ENCODE data around the gene FSHR. TPM values are rescaled to one million over a fixed set of nuclear protein-coding genes. Genes with fewer than 3 reads are reported as not detected.

Gene FSHR
- total and polyA plus RNA-seq, 12 donors, result 0.17 to 0.47 (median 0.21) TPM; not detected in 6

DNA sequence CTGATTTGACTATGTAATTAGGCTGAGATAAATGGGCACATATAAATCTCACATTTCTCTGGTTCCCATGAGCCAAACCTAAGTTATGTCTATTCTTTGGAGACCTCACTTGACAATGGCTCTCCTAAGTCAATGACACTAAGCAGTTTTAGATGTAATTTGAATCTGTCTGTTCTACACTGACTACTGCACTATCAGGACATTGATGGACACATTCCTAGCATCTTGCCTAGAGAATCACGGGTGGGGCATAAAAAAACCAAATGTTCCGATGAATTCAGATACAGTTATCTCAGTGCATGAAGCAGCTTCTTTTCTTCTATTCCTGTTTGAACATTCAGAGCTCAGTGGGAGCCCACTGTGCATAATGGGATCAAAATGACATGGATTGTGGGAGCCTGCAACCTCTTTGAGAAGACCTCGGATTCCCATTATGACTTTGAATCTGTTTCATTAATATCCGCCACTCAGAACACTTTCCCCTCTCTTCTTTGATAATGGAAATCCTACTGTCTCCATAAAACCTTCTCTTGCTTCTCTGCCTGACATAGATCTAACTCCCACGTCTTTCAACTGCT, 110.8 kb downstream of the FSHR start:
- intact Hi-C loops (cut with DNase I), result no loop called here
- TF ChIP-seq, protein P1, sequence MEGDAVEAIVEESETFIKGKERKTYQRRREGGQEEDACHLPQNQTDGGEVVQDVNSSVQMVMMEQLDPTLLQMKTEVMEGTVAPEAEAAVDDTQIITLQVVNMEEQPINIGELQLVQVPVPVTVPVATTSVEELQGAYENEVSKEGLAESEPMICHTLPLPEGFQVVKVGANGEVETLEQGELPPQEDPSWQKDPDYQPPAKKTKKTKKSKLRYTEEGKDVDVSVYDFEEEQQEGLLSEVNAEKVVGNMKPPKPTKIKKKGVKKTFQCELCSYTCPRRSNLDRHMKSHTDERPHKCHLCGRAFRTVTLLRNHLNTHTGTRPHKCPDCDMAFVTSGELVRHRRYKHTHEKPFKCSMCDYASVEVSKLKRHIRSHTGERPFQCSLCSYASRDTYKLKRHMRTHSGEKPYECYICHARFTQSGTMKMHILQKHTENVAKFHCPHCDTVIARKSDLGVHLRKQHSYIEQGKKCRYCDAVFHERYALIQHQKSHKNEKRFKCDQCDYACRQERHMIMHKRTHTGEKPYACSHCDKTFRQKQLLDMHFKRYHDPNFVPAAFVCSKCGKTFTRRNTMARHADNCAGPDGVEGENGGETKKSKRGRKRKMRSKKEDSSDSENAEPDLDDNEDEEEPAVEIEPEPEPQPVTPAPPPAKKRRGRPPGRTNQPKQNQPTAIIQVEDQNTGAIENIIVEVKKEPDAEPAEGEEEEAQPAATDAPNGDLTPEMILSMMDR (IDR thresholded peaks at IDR 0.05), result no peak
- no peak for DNase-seq
- 55 to 69% methylated on average over 5 of the region's 5 CpGs for WGBS, 2 donors
- Histone ChIP-seq H3K27ac (no peak overlapping the region), H3K36me3 (no peaks in the 10 kb centered on the region), H3K9me3 (no peaks in the 10 kb centered on the region), H3K4me1 (no peaks in the 10 kb centered on the region), H3K27me3 (peaks cover 0 to 6% (median 0%) of the 10 kb centered on the region in 7 donors), H3K4me3 (no peak overlapping the region)
- ATAC-seq, result no peak

DNA sequence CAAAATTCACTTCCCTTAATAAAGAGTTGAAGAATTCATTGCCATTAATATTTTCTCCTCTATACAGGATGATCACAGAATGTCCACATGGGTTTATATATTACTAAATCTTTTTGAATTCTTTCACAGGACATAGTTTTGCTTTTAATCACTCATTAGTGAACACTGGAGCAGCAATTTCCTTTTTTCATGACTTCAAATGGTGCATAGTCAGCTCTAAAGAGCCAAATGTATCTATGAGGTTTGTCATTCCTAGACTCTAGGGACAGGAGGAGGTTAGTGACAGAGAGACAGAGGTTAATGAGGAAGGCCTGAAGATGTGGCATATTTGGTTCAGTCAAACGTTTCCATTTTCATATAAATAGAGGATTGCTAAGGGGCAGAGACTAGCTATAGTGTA, 111.8 kb downstream of the FSHR start:
- TF ChIP-seq, protein P1 (IDR thresholded peaks at IDR 0.05), result no peak
- intact Hi-C loops (cut with DNase I), result no loop called here
- DNase-seq, result no peak
- Histone ChIP-seq H3K9me3 (no peaks in the 10 kb centered on the region), H3K4me1 (no peaks in the 10 kb centered on the region), H3K36me3 (no peaks in the 10 kb centered on the region), H3K4me3 (no peak overlapping the region), H3K27me3 (peaks cover 0 to 2% (median 0%) of the 10 kb centered on the region in 7 donors), H3K27ac (no peak overlapping the region)
- 47 to 68% methylated on average over 1 of the region's 1 CpG for WGBS, 2 donors
- ATAC-seq, result no peak

DNA sequence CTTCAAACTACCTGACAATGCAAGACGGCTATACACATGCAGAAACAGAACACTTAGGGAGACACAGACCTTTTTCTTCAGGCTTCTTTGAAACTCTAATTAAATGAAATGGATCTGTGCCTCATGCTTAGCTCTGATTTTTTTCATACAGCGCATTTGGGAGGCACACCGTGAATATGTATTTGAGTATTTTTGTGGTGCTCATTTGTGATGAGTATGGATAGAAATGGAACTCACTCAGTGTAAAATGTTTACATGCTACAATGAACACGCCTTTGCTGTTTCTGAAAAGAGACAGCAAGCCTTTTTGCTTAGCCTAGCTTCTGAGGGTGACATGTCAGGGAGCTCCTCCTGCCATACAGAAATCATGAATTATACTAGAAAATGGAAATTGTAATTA, 113.3 kb downstream of the FSHR start:
- Histone ChIP-seq H3K4me3 (no peak overlapping the region), H3K27me3 (no peaks in the 10 kb centered on the region), H3K27ac (no peak overlapping the region), H3K9me3 (no peaks in the 10 kb centered on the region), H3K4me1 (no peaks in the 10 kb centered on the region), H3K36me3 (no peaks in the 10 kb centered on the region)
- DNase-seq, result no peak
- 88 to 91% methylated on average over 4 of the region's 4 CpGs for WGBS, 2 donors
- intact Hi-C loops (cut with DNase I), result no loop called here
- ATAC-seq, result no peak
- TF ChIP-seq, protein P1 (IDR thresholded peaks at IDR 0.05), result no peak

DNA sequence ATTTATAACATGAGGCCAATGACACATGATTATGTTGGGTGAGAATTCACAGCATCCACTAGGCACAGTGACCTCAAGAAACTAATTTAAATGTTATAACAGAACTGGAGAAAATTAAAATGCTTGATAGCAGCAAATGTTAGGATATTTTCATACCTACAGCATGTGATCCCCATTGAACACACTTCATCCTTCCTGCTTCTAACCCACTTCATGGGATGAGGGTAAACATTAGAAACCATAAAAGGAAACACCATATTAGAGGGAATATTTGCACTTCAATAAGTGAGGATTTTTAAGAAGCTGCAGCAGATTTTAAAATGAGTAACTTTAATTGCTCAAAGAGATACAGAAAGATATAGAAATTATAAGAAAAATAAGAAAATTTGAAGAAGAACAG, 117.1 kb downstream of the FSHR start:
- Histone ChIP-seq H3K9me3 (no peaks in the 10 kb centered on the region), H3K27me3 (peaks cover 0 to 10% (median 0%) of the 10 kb centered on the region in 7 donors), H3K4me1 (no peaks in the 10 kb centered on the region), H3K27ac (no peak overlapping the region), H3K36me3 (no peaks in the 10 kb centered on the region), H3K4me3 (no peak overlapping the region)
- DNase-seq (no peak), ATAC-seq (no peak)
- intact Hi-C loops (cut with DNase I), result no loop called here
- TF ChIP-seq, protein P1 (IDR thresholded peaks at IDR 0.05), result no peak

All from heart right ventricle (tissue), 16 donors.